NT2/D1 (cell line): ENCODE results near the gene VPS33B.

Experiments used
- DNase-seq: peaks from one replicate; pipeline ENCODE4 v3.0.0-alpha.2; 2011; ENCODE audit warnings: low read depth, low spot score
- H3K27me3 ChIP-seq: 2 replicates; pipeline ENCODE4 v1.6.0; 2011; ENCODE audit warnings: mild to moderate bottlenecking; ENCODE audit not compliant: insufficient read length, insufficient read depth
- H3K36me3 ChIP-seq: 2 replicates; pipeline ENCODE4 v1.6.1; 2011; ENCODE audit warnings: mild to moderate bottlenecking, low read length, mixed read lengths; ENCODE audit not compliant: insufficient read depth, insufficient read length
- H3K4me1 ChIP-seq: 2 replicates; pipeline ENCODE4 v1.5.1; 2011; ENCODE audit not compliant: insufficient read depth, insufficient read length
- H3K4me3 ChIP-seq: 2 replicates; pipeline ENCODE4 v1.5.1; 2011; ENCODE audit warnings: low read depth; ENCODE audit not compliant: insufficient read length
- H3K9ac ChIP-seq: 2 replicates; pipeline ENCODE4 v1.6.0; 2011; ENCODE audit warnings: low read depth; ENCODE audit not compliant: insufficient read length
- H3K9me3 ChIP-seq: 2 replicates; pipeline ENCODE4 v1.5.1; 2011; ENCODE audit warnings: mild to moderate bottlenecking, low read length; ENCODE audit not compliant: insufficient read depth
- SUZ12 ChIP-seq: IDR thresholded peaks from 2 replicates; pipeline ENCODE4 v1.6.1; 2011; ENCODE audit not compliant: insufficient read length, insufficient read depth; ENCODE audit errors: extremely low read depth
- YY1 ChIP-seq: IDR thresholded peaks from 2 replicates; pipeline ENCODE4 v1.6.1; 2011; ENCODE audit not compliant: insufficient read length, insufficient read depth
- ZNF274 ChIP-seq: IDR thresholded peaks from 2 replicates; pipeline ENCODE4 v1.6.1; 2011; ENCODE audit warnings: mild to moderate bottlenecking, low read depth, low read length

The VPS33B gene

DNA sequence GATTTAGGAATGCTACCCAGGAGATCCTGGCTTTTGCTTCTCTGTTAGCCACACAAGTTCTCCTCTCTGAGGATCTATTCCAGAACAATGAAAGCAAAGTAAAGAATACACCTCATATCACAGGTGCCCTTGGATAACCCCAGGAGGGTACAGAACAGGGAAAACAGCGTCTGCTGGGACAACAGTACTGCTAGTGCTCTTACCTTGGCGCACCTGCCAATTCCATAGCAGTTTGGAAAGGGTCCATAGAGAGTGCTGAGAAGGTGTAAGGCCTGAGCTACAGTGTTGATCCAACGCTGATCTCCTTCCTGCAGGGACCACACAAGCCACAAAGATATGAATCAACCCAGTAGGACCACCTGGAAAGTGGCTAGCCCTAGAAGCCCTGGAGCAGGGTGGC is 15.1 kb downstream of the VPS33B start:
- no peak for TF ChIP-seq SUZ12
- TF ChIP-seq YY1, result no peak
- TF ChIP-seq ZNF274, result no peak

DNA sequence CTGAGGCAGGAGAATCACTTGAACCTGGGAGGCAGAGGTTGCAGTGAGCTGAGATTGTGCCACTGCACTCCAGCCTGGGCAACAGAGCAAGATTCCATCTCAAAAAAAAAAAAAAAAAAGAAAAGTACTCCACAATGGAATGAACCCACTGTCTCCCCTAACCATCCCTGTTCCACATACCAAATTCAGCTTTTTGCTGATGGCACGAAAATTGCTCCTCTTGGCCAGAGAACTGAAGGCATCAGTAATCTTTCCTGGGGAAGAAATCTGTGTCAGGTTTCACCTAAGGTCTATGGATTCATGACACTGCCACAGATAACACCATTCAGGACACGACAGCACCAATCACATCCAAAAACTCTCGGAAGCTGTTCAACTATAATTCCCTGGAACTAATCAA is 21.2 kb downstream of the VPS33B start:
- H3K9ac ChIP-seq, result no peak overlapping the region
- no peak for DNase-seq
- peaks cover 87% of the 10 kb centered on the region for H3K36me3 ChIP-seq
- TF ChIP-seq YY1 (no peak), SUZ12 (no peak), ZNF274 (no peak)
- H3K4me1 ChIP-seq, result no peaks in the 10 kb centered on the region
- no peaks in the 10 kb centered on the region for H3K27me3 ChIP-seq
- H3K4me3 ChIP-seq, result no peak overlapping the region
- H3K9me3 ChIP-seq, result no peaks in the 10 kb centered on the region

More for the DNA sequence above, 15.1 kb downstream of the VPS33B start:
- no peak for DNase-seq
- Histone ChIP-seq H3K36me3 (peaks cover 84% of the 10 kb centered on the region), H3K9ac (no peak overlapping the region), H3K9me3 (no peaks in the 10 kb centered on the region), H3K27me3 (no peaks in the 10 kb centered on the region), H3K4me1 (no peaks in the 10 kb centered on the region), H3K4me3 (no peak overlapping the region)

DNA sequence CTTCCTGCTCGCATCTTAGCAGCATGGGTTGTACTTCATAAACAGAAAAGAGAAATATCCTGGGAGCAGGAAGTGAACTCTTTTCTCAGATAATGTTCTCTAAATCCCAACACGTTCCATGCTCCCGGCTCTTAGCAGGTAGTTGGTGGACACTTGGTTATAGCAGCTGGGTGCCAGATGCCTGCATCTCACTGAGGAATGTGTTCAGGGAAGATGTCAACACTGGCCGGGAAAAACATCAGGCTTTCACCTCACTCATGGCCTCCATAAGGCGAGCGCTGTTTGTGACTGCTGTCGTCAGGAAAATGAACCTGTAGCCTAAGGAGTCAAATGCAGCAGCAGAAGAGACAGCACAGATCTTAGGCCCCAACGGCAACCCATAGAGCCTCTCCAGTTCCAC is 23.7 kb downstream of the VPS33B start:
- Histone ChIP-seq H3K27me3 (no peaks in the 10 kb centered on the region), H3K9ac (no peak overlapping the region), H3K4me3 (no peak overlapping the region), H3K4me1 (no peaks in the 10 kb centered on the region), H3K36me3 (peaks cover 66% of the 10 kb centered on the region), H3K9me3 (no peaks in the 10 kb centered on the region)
- no peak for DNase-seq
- no peak for TF ChIP-seq ZNF274
- no peak for TF ChIP-seq SUZ12
- no peak for TF ChIP-seq YY1

DNA sequence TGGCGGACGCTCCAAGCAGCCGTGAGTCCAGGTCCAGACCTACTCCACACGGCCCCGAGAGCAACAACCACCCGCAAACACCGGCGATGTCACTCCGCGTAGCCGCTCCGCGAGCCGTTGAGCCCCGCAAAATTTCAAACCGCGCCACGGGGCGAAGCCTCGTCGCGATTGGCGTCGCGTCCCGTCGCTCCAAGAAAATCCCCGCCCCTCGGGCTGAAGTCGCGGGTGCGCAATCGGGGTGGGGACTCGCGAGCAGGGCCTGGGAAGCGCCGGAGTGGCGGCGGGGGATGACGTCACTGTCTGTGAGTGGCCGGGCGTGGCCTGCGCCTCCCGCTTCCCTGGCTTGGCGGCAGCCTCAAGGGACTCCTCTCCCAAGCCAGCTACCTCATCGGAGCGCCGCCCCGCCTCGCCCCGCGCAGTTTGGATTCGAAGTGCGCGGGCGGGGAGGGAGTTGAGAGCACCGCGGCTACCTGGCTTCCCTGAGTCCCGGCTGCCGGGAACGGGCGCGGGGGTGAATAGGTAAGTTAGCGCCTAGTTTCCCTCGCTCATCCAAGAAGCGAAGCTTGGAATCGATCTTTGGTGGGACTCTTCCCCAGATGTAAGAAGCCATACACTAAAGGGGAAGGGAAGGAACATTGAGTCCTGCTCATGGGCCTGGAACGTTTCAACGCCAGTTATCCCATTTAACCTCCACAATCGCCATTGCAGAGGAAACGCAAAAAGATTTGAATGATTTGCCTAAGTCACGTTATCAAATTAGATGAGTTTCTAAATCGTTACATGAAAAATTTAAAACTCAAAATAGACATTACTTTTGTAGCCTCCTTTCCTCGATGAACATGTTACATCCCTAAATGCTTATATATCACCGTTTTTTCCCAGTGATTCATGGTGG is 27.7 kb downstream of the VPS33B start, which contains the start of gene PRC1:
TSS of gene PRC1 (minus strand) at position 119 of the 895 bp plus-strand sequence. CDS start at position 1, 118 bp downstream.
- H3K4me3 ChIP-seq, result peak within 1 kb of the TSS; percentile 95
- TF ChIP-seq SUZ12 (no peak), ZNF274 (no peak), YY1 (no peak)
- H3K4me1 ChIP-seq, result peaks cover 3% of the 10 kb centered on the region
- peak; percentile 99 for DNase-seq
- no peaks in the 10 kb centered on the region for H3K27me3 ChIP-seq
- peak within 1 kb of the TSS; percentile 96 for H3K9ac ChIP-seq
- H3K36me3 ChIP-seq, result peaks cover 32% of the 10 kb centered on the region
- no peaks in the 10 kb centered on the region for H3K9me3 ChIP-seq

DNA sequence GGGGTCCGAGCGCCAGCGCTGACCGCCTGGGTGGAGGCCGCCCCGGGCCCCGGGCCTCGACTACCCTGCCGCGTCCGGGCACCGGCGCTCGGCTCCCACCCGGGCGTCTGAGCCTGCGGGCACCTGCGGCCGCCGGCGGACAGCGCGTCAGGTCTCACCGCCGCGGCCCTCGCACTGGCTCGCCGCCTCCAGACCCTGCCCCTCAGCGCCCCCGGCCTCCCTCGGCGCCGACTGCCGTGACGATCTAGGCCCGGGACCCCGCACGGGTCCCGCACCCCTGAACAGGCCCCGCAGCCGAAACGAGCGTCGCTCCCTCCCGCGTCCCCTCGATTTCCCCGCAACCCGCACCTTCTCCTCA is 28.4 kb downstream of the VPS33B start:
- H3K9me3 ChIP-seq, result no peaks in the 10 kb centered on the region
- no peak for TF ChIP-seq SUZ12
- TF ChIP-seq ZNF274, result no peak
- DNase-seq, result no peak

DNA sequence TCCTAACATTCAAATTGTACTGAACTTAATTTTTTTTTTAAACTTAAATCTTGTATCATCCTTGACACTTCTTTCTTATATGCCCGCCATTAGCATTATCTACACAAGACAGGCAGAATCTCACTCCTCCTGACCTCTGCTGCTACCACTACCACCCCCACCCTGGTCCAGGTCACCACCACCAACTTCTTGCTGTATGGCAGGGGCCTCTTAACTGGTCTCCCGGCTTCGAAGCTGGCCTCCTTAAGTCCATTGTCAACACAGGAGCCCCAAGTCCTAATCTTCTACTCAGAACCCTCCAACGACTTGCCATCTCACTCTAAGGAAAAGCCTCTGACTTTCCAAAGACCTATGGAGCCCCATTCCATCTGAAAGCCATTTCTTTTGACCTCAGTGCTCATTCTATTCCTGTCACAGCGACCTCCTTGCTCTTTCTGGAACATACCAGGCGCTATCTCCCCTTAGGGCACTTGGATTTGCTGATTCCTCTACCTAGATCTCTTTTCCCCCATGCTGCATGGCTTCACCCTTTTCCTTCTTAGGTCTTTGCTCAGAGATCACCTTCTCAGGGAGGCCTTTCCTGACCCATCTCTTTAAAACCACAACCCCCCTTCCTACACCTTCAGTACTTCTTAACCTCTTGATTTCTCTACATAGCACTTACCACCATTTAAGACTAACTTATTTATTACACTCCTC is 30.7 kb downstream of the VPS33B start:
- DNase-seq, result no peak
- no peak overlapping the region for H3K4me3 ChIP-seq
- peaks cover 8% of the 10 kb centered on the region for H3K36me3 ChIP-seq
- H3K4me1 ChIP-seq, result peaks cover 8% of the 10 kb centered on the region
- H3K9me3 ChIP-seq, result no peaks in the 10 kb centered on the region
- H3K9ac ChIP-seq, result no peak overlapping the region
- no peaks in the 10 kb centered on the region for H3K27me3 ChIP-seq
- TF ChIP-seq SUZ12 (no peak), ZNF274 (no peak), YY1 (no peak)

More for the DNA sequence above, 28.4 kb downstream of the VPS33B start:
- H3K27me3 ChIP-seq, result no peaks in the 10 kb centered on the region
- H3K9ac ChIP-seq, result peak overlapping the region; percentile 96
- H3K36me3 ChIP-seq, result peaks cover 27% of the 10 kb centered on the region
- H3K4me1 ChIP-seq, result peaks cover 3% of the 10 kb centered on the region
- peak overlapping the region; percentile 95 for H3K4me3 ChIP-seq

DNA sequence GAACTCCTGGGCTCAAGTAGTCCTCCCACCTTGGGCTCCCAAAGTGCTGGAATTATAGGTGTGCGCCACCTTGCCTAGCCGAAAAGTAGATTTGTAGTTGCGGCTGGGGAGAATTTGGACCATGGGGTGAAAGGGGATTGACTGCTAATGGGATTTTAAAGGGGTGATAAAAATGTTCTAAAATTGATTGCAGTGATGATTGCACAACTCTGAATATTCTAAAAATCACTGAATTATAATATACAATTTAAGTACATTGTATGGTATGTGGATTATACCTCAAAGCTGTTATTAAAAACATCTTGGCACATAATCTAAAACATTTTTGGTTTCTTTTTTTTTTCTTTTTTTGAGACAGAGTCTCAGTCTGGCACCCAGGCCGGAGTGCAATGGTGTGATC is 31.9 kb downstream of the VPS33B start:
- DNase-seq, result no peak
- no peak overlapping the region for H3K4me3 ChIP-seq
- H3K27me3 ChIP-seq, result no peaks in the 10 kb centered on the region
- no peaks in the 10 kb centered on the region for H3K9me3 ChIP-seq
- H3K36me3 ChIP-seq, result peaks cover 2% of the 10 kb centered on the region
- peaks cover 8% of the 10 kb centered on the region for H3K4me1 ChIP-seq
- H3K9ac ChIP-seq, result no peak overlapping the region
- TF ChIP-seq YY1, result no peak
- no peak for TF ChIP-seq SUZ12
- TF ChIP-seq ZNF274, result no peak
